ENCODE results near the gene DND1. TPM values are rescaled to one million over a fixed set of nuclear protein-coding genes. Genes with fewer than 3 reads are reported as not detected.
"Not testable (repeated sequence)": the region's sequence is repeated elsewhere in the genome, so short reads cannot be mapped to it uniquely, and the experiment has no call there.

Gene DND1
- total RNA-seq, 4 donors from 2014 or later = 0.19 to 0.75 TPM; not detected in 2

DNA sequence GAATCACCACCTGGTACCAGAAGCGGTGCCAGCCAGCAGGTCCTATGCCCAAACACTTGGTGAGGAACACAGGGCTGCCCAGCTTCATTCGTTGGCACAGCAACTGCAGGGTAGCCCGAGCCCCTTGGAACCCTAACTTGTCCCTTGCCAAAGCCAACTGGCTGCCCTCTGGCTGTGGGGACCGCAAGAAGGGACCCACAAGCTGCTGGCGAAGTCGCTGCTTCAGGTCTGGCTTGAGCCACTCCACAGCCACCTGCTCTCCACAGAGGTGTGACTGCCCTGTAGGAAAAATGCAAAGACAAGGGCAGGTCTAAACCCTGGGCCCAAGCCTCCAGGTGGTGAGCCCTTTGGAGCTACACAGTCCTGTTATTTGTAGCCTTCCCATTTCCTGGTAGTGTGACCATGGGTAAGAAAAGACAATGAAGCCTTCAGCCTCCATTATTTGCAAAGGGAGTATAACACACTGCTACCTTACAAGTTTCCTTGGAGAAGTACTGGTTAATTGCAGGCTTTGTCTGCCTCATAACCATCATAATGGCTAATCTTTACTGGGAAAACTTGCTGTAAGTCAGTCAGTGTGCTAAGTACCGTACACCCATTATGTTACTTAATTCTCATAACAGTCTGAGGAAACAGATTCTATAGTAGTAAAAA lies 1.8 kb downstream of the DND1 start:
- Histone ChIP-seq H3K36me3 (peaks cover 20 to 100% (median 30%) of the 10 kb centered on the region in 3 donors), H3K4me3 (no peak overlapping the region), H3K4me1 (peaks cover 0 to 19% (median 0%) of the 10 kb centered on the region in 3 donors), H3K9me3 (no peaks in the 10 kb centered on the region), H3K27me3 (no peaks in the 10 kb centered on the region), H3K27ac (no peak overlapping the region)
- intact Hi-C loops (cut with DNase I) = no loop called here
- WGBS, 2 donors = 89% methylated on average over 1 of the region's 7 CpGs
- no peak for DNase-seq
- TF ChIP-seq POLR2A (IDR thresholded peaks at IDR 0.05) (no peak), CTCF (IDR thresholded peaks at IDR 0.05) (no peak)

DNA sequence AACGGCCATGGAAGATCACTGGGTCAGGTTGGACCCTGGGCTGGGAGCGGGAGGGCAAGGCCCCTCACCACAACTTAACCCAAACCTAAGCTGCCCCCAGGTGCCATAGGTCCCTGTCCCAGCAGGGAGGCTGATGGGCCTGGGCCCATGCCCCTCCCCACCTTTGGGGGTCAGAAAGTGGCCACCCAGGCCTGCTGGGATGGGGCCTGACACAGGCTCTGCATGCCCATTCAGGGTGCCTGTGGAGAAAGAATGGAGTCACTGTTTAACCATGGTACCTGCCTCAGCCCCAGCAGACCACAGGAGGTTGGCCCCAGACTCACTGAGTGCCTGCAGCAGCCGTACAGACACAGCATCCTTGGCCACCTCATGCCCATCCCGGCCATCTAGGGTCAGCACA lies 2.3 kb downstream of the DND1 start:
- intact Hi-C loops (cut with DNase I); H3K27ac ChIP-seq; H3K9me3 ChIP-seq; DNase-seq; H3K27me3 ChIP-seq; H3K4me3 ChIP-seq: not testable (repeated sequence)
- peaks cover 4 to 25% (median 5%) of the 10 kb centered on the region in 3 donors for H3K4me1 ChIP-seq
- WGBS, 2 donors = 100% methylated on average over 2 of the region's 4 CpGs; no CpG with 5 or more reads in 1 of the 2 donors
- peaks cover 17 to 97% (median 24%) of the 10 kb centered on the region in 3 donors for H3K36me3 ChIP-seq

- H3K9me3 ChIP-seq = no peaks in the 10 kb centered on the region
- H3K27ac ChIP-seq = peak within 1 kb of the TSS; percentile 89 to 99 (median 94)
- peaks cover 12 to 71% (median 35%) of the 10 kb centered on the region in 3 donors for H3K36me3 ChIP-seq
- WGBS, 2 donors = 0% methylated on average over 11 to 22 of the region's 54 CpGs
- peak within 1 kb of the TSS; percentile 62 to 96 (median 90) for H3K4me3 ChIP-seq
- TF ChIP-seq CTCF (IDR thresholded peaks at IDR 0.05) = no peak
- TF ChIP-seq POLR2A (IDR thresholded peaks at IDR 0.05) = peak in 3 of 4 donors; percentile 56 to 83 (median 64)
- peaks cover 12 to 34% (median 16%) of the 10 kb centered on the region in 3 donors for H3K4me1 ChIP-seq
- DNase-seq = peak; percentile 83
- intact Hi-C loops (cut with DNase I) = no loop called here
- no peaks in the 10 kb centered on the region for H3K27me3 ChIP-seq
Measured at GRCh38 chr5:140664359-140665119, 8.8 kb downstream of the DND1 start, which contains the start of gene WDR55. Gene WDR55, plus strand, starts transcription at chr5:140664904. Its CDS starts 9 bp downstream, at chr5:140664913.

DNA sequence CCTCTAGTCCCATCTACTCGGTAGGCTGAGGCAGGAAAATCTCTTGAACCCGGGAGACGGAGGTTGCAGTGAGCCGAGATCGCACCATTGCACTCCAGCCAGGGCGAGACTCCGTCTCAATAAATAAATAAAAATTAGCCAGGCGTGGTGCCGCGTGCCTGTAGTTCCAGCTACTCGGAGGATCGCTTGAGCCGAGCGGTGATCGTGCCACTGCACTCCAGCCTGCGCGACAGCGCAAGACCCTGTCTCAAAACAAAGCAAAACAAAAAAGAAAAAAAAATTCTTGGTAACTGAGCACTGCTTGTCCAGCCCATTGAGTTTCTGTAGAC lies 9.4 kb downstream of the DND1 start:
- intact Hi-C loops (cut with DNase I) = no loop called here
- Histone ChIP-seq H3K27me3 (no peaks in the 10 kb centered on the region), H3K27ac (peak overlapping the region; percentile 89 to 99 (median 94)), H3K4me3 (peak overlapping the region; percentile 62 to 96 (median 90)), H3K36me3 (peaks cover 14 to 71% (median 35%) of the 10 kb centered on the region in 3 donors), H3K4me1 (peaks cover 12 to 34% (median 16%) of the 10 kb centered on the region in 3 donors), H3K9me3 (no peaks in the 10 kb centered on the region)
- TF ChIP-seq CTCF (IDR thresholded peaks at IDR 0.05) (no peak), POLR2A (IDR thresholded peaks at IDR 0.05) (no peak)
- WGBS, 2 donors = 4 to 7% methylated on average over 9 to 18 of the region's 18 CpGs
- DNase-seq = no peak

GRCh38 chr5:140660371-140660770 lies 13.0 kb downstream of the DND1 start:
- not testable (repeated sequence) for DNase-seq
- 89% methylated on average over 6 of the region's 6 CpGs for WGBS, 2 donors

GRCh38 chr5:140658870-140659269 lies 14.5 kb downstream of the DND1 start:
- DNase-seq = no peak
- TF ChIP-seq POLR2A (IDR thresholded peaks at IDR 0.05) = no peak
- no peak for TF ChIP-seq CTCF (IDR thresholded peaks at IDR 0.05)
- 96% methylated on average over 17 of the region's 17 CpGs for WGBS, 2 donors
- intact Hi-C loops (cut with DNase I) = no loop called here
- no peaks in the 10 kb centered on the region for H3K9me3 ChIP-seq
- no peaks in the 10 kb centered on the region for H3K27me3 ChIP-seq
- H3K4me1 ChIP-seq = peaks cover 0 to 5% (median 3%) of the 10 kb centered on the region in 3 donors
- no peak overlapping the region for H3K27ac ChIP-seq
- no peak overlapping the region for H3K4me3 ChIP-seq
- peaks cover 26 to 96% (median 75%) of the 10 kb centered on the region in 3 donors for H3K36me3 ChIP-seq

More at GRCh38 chr5:140660371-140660770, 13.0 kb downstream of the DND1 start:
- intact Hi-C loops (cut with DNase I); H3K4me3 ChIP-seq; H3K27ac ChIP-seq; H3K27me3 ChIP-seq; H3K9me3 ChIP-seq: not testable (repeated sequence)
- Histone ChIP-seq H3K36me3 (peaks cover 21 to 81% (median 60%) of the 10 kb centered on the region in 3 donors), H3K4me1 (peaks cover 2 to 12% (median 5%) of the 10 kb centered on the region in 3 donors)

Measured in esophagus squamous epithelium (tissue), 5 donors.